Loucy (cell line): ENCODE results near the gene CBX7.

ENCODE experiments used
- CTCF ChIP-seq: fragments of 200-600 bp; sonication (generic); conservative IDR thresholded peaks from 2 replicates; pipeline ENCODE4 v1.5.1; 2014; ENCODE audit warnings: mild to moderate bottlenecking, antibody characterized with exemption, low read length
- EZH2phosphoT487 ChIP-seq: fragments of 200-600 bp; IDR thresholded peaks from 2 replicates; pipeline ENCODE4 v1.6.1; 2018; ENCODE audit warnings: antibody characterized with exemption, mild to moderate bottlenecking, moderate library complexity, borderline replicate concordance

GRCh38 chr22:39091126-39092081 lies 61.1 kb downstream of the CBX7 start:
- TF ChIP-seq CTCF (no peak), EZH2phosphoT487 (no peak)
